SK-N-SH (cell line): ENCODE measurements around the gene DMBT1.

Experiments used
- EZH2phosphoT487 ChIP-seq: fragments of 200-600 bp; sonication (generic); IDR thresholded peaks from 2 replicates; pipeline ENCODE4 v1.6.1; 2017; ENCODE audit warnings: low read depth, mixed run types, mild to moderate bottlenecking, antibody characterized with exemption, moderate library complexity, borderline replicate concordance
- GATA2 ChIP-seq: sonication (generic); formaldehyde crosslinking; IDR thresholded peaks from 2 replicates; pipeline ENCODE4 v1.5.0; 2020; ENCODE audit warnings: mild to moderate bottlenecking, missing genetic modification reagents
- POLR2AphosphoS5 ChIP-seq: IDR thresholded peaks from 2 replicates; pipeline ENCODE4 v1.6.1; 2012; ENCODE audit warnings: low read depth, low read length
- RCOR1 ChIP-seq: fragments of 150-350 bp; IDR thresholded peaks from 2 replicates; pipeline ENCODE4 v1.6.1; 2017; ENCODE audit warnings: antibody characterized with exemption, low read length
- TAF1 ChIP-seq: IDR thresholded peaks from 2 replicates; pipeline ENCODE4 v1.6.1; 2012; ENCODE audit warnings: low read depth, mild to moderate bottlenecking, low read length, moderate library complexity, borderline replicate concordance
- YY1 ChIP-seq: IDR thresholded peaks from 2 replicates; pipeline ENCODE4 v1.4.0; 2012; ENCODE audit warnings: low read depth, mild to moderate bottlenecking
- TF ChIP-seq, protein P1 (sequence below): fragments of 200-600 bp; sonication (generic); IDR thresholded peaks from 2 replicates; pipeline ENCODE4 v1.6.1; 2017; ENCODE audit warnings: antibody characterized with exemption, mild to moderate bottlenecking, moderate library complexity
- TF ChIP-seq, protein P2 (sequence below): fragments of 150-350 bp; IDR thresholded peaks from 2 replicates; pipeline ENCODE4 v1.6.1; 2016; ENCODE audit warnings: mild to moderate bottlenecking, low read depth, low read length

DNA sequence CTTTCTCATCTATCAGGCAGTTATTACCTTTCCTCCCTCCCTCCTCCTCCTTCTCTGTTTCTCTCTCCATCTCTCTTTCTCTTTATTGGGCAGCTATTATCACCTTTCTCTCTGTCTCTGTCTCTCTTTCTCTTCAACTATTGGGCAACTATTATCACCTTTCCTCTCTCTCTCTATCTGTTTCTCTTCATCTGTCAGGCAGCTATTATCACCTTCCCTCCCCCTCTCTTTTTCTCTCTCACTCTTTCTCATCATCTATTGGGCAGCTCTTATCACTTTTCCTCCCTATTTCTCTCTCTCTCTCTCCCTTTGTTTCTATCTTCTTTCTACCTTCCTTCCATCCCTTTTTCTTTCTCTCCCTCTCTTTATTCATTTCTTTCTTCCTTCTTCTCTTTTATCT, 1.2 kb downstream of the DMBT1 start:
- no peak for TF ChIP-seq EZH2phosphoT487
- no peak for TF ChIP-seq TAF1
- TF ChIP-seq YY1, result no peak
- no peak for TF ChIP-seq POLR2AphosphoS5
- TF ChIP-seq GATA2 (CRISPR knock-in tag), result no peak
- TF ChIP-seq, protein P1, sequence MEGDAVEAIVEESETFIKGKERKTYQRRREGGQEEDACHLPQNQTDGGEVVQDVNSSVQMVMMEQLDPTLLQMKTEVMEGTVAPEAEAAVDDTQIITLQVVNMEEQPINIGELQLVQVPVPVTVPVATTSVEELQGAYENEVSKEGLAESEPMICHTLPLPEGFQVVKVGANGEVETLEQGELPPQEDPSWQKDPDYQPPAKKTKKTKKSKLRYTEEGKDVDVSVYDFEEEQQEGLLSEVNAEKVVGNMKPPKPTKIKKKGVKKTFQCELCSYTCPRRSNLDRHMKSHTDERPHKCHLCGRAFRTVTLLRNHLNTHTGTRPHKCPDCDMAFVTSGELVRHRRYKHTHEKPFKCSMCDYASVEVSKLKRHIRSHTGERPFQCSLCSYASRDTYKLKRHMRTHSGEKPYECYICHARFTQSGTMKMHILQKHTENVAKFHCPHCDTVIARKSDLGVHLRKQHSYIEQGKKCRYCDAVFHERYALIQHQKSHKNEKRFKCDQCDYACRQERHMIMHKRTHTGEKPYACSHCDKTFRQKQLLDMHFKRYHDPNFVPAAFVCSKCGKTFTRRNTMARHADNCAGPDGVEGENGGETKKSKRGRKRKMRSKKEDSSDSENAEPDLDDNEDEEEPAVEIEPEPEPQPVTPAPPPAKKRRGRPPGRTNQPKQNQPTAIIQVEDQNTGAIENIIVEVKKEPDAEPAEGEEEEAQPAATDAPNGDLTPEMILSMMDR, result no peak
- TF ChIP-seq RCOR1, result no peak
- TF ChIP-seq, protein P2, sequence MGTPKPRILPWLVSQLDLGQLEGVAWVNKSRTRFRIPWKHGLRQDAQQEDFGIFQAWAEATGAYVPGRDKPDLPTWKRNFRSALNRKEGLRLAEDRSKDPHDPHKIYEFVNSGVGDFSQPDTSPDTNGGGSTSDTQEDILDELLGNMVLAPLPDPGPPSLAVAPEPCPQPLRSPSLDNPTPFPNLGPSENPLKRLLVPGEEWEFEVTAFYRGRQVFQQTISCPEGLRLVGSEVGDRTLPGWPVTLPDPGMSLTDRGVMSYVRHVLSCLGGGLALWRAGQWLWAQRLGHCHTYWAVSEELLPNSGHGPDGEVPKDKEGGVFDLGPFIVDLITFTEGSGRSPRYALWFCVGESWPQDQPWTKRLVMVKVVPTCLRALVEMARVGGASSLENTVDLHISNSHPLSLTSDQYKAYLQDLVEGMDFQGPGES, result no peak
